PFSK-1 (cell line): ENCODE data around the gene CTBP2.

Experiments
- FOXP2 ChIP-seq: optimal IDR thresholded peaks from 2 replicates; pipeline ENCODE3; 2011; ENCODE audit warnings: borderline replicate concordance, control low read depth, inconsistent platforms; ENCODE audit not compliant: insufficient read depth; ENCODE audit errors: extremely low read length, extremely low read depth
- POLR2AphosphoS5 ChIP-seq: IDR thresholded peaks from 2 replicates; pipeline ENCODE4 v1.6.1; 2012; ENCODE audit warnings: low read depth, mild to moderate bottlenecking, control low read depth, low read length, moderate library complexity
- REST ChIP-seq, 2 experiments: IDR thresholded peaks; 2 replicates each; pipeline versions ENCODE4 v1.6.1 to v1.8.0; 2011 to 2012; ENCODE audit warnings: low read depth in 2 of 2, low read length in 2 of 2, control low read depth in 1 of 2, inconsistent platforms in 1 of 2, mild to moderate bottlenecking in 1 of 2, moderate library complexity in 1 of 2; ENCODE audit not compliant: insufficient read depth in 1 of 2
- SIN3A ChIP-seq: IDR thresholded peaks from 2 replicates; pipeline ENCODE4 v1.6.1; 2012; ENCODE audit warnings: mild to moderate bottlenecking, low read length, moderate library complexity, borderline replicate concordance; ENCODE audit not compliant: insufficient read depth
- TAF1 ChIP-seq: IDR thresholded peaks from 2 replicates; pipeline ENCODE4 v1.6.1; 2012; ENCODE audit warnings: low read length, control low read depth, borderline replicate concordance; ENCODE audit not compliant: insufficient read depth

Gene CTBP2

DNA sequence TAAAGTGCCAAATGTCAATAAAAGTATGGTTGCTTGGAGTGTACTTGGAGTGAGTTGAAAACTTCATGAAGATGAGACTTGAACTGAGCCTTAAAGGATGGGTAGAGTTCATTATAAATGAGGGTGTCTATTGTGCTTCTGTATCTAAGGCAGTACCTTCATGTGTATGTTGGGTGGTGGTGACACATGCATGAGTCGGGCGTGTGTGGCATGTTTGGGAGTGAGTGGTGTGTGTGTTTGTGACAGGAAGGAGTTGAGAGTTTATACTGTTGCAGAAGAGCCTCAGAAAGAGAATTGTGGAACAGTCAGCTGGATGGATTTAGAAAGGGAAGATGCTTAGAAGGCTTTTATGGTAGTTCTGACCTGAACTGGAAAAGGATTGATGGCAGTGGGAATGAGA lies 224.4 kb downstream of the CTBP2 start:
- TF ChIP-seq TAF1 (no peak), POLR2AphosphoS5 (no peak), FOXP2 (no peak), REST (IDR thresholded peaks at IDR 0.05; ENCODE audit: insufficient read depth in 1 of 2, low read depth in 2 of 2, low read length in 2 of 2) (no peak), SIN3A (no peak)
